GM18505 (cell line): ENCODE data around the gene ALPP.
"Not testable (repeated sequence)": the region's sequence is repeated elsewhere in the genome, so short reads cannot be mapped to it uniquely, and the experiment has no call there.

Experiments used
- ATAC-seq: cut with Tn5 transposase; IDR thresholded peaks from one replicate; pipeline ENCODE4 v1.9.1; 2021; ENCODE audit not compliant: unreplicated experiment
- POLR2A ChIP-seq: IDR thresholded peaks from 4 replicates; pipeline ENCODE4 v1.6.1; 2011; ENCODE audit warnings: borderline replicate concordance; ENCODE audit not compliant: insufficient read depth, insufficient read length; ENCODE audit errors: extremely low read depth

The ALPP gene

DNA sequence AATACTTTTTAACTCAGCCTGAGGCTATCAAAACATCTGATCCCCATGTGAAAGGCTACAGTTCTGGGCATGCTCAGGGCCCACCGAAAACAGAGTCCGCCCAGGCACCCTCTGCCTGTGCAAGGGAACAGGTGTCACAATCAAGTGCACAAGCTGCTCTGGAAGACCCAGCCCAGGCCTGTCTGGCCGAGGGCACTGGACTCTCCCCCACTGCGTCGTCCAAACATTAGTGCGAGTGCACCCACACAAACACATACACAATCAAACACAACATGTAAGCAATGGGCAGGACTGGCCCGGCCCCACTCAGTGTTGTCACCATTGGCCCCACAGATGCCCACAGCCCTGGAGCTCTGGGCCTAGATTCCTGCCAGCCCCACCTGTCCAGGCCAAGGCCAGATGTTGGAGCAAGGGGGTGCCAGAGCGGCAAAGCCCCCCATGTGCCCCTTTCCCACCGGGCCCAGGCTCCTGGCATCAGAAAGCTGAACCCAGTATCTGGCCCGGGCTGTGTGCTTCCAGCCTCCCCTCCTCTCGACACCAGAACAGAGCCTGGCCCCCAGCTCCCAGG, 27.5 kb downstream of the ALPP start:
- no peak for ATAC-seq
- no peak for TF ChIP-seq POLR2A

DNA sequence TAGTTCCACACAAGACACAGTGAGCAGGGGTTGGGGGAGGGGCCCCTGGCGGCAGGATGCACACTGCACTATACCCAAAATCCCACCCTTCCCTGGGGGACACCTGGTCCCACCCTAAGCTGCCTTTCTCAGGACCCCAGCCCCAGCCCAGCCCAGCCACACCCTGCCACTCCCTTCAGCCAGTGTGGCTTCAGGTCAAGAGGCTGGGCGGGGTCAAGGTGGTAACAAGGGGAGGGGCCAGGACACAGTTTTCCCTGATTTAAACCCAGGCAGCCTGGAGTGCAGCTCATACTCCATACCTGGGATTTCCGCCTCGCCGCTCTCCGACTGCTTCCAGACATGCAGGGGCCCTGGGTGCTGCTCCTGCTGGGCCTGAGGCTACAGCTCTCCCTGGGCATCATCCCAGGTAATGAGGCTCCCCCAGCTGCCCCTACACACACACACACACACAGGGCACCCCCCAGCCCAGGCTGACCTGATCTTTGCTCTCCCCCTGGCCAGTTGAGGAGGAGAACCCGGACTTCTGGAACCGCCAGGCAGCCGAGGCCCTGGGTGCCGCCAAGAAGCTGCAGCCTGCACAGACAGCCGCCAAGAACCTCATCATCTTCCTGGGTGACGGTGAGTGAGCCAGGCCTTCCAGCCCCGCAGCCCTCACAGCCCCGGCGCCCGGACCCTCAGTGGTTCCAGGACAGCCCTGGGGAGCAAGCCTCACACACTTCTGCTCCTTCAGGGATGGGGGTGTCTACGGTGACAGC, 28.2 kb downstream of the ALPP start, which contains the start of gene ALPG:
TSS of gene ALPG (plus strand) at position 289 of the 755 bp plus-strand sequence. CDS start at position 340, 51 bp downstream.
- no peak for ATAC-seq
- TF ChIP-seq POLR2A: no peak

DNA sequence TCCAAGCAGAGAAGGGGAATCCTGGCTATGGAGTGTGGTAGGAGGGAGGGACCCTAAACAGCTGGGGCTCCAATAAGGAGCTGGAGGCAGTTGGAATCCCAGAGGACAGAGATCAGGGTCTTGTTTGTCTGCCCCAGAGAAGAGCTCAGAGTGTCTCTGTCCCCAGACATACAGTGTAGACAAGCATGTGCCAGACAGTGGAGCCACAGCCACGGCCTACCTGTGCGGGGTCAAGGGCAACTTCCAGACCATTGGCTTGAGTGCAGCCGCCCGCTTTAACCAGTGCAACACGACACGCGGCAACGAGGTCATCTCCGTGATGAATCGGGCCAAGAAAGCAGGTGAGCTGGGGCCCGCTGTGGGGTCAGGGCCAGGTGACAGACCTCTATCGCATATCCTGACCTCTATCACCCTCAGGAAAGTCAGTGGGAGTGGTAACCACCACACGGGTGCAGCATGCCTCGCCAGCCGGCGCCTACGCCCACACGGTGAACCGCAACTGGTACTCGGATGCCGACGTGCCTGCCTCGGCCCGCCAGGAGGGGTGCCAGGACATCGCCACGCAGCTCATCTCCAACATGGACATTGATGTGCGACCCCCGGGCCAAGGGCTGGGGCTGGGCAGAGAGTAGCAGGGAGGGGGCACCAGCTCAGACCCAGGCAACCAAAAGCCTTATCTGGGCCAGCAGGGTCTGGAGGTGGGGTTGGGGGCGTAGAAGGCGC, 29.0 kb downstream of the ALPP start:
- not testable (repeated sequence) for ATAC-seq

DNA sequence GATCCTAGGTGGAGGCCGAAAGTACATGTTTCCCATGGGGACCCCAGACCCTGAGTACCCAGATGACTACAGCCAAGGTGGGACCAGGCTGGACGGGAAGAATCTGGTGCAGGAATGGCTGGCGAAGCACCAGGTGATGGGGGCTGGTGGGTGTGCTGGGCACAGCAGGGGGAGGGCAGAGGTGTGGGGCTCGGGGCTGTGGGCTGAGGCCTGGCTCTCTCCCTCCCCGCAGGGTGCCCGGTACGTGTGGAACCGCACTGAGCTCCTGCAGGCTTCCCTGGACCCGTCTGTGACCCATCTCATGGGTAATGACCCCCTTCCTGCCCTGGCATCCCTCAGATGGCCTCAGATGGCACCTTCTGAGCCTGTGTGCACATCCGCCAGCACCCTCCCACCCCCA, 29.7 kb downstream of the ALPP start:
- ATAC-seq: not testable (repeated sequence)

DNA sequence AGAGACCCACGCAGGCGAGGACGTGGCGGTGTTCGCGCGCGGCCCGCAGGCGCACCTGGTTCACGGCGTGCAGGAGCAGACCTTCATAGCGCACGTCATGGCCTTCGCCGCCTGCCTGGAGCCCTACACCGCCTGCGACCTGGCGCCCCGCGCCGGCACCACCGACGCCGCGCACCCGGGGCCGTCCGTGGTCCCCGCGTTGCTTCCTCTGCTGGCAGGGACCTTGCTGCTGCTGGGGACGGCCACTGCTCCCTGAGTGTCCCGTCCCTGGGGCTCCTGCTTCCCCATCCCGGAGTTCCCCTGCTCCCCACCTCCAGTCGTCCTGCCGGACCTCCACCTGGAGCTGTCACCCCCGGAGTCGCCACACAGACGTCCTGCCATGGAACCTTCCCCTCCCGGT, 31.1 kb downstream of the ALPP start:
- ATAC-seq: not testable (repeated sequence)

DNA sequence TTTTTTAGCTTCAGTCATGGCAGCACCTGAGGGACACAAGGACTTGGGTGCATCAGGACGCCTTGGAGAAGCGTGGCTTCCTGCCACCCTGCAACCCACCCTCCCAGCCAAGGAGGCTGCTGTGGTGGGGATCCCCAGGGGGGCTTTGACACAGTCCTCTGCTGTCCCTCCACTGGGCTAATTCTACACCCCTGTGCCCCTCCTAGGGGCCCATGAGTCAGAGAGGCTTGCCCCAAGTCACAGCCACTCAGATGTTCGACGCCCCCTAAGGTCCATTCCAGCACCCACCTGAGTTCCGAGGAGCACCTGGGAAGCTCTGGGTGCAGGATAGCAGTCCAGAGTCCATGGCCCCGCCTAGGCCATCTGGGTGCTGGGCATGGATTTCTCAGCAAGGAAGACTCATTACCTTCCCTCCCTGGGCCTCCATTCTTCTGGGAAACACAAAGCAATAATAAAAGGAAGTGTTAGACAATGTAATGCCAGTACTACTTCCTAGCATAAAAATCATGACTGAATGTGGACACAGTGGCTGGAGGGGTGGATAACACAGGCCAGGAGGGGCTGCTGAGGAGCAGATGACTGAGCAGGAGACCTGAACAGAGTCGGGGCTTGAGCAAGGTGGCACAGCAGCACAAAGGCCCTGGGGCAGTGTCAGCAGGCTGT, 31.8 kb downstream of the ALPP start:
- ATAC-seq: no peak
- TF ChIP-seq POLR2A: no peak

DNA sequence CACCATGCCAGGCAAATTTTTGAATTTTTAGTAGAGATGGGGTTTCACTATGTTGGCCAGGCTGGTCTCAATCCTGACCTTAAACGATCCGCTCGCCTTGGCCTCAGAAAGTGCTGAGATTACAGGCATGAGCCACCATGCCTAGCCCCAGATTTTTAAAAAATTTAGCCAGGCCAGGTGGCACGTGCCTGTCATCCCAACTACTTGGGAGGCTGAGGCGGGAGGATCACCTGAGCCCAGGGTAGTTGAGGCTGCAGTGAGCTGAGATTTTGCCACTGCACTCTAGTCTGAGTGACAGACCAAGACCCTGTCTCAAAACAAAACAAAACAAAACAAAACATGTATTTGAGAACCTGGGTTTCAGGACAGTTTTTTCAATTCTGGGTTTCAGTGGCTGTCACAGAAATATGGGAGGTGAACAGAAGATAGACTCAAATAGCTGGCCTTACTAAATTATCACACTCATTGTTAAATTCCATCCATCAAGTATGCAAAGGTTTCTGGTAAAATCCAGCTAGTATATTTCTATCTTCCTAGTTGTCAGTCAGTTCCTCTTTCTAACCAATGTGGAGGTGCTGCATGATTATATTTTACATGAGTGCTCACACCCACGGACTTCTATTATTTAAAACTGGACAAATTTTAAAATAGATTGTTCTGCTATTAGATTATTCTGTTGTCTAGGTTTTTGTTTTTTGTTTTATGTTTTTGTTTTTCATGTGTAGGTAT, 33.5 kb downstream of the ALPP start:
- no peak for ATAC-seq
- no peak for TF ChIP-seq POLR2A

DNA sequence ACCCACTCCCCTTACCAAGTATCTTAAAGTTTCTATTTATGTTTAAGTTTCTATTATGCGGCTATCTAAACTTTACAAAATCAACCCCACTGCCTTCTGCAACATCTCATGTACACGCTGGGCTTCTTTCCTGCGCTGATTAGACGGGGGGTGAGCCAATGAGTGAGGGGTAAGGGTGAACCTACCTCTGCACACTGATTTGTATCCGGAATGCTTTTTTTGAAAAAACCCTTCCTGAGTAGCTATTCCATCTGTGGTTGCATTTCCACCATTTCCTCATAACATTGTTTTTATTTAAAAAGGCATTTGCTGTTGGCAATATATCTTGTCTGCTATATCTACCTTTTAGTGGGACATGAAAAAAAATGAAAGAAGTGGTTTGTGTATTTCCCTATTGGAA, 34.4 kb downstream of the ALPP start:
- ATAC-seq: no peak

DNA sequence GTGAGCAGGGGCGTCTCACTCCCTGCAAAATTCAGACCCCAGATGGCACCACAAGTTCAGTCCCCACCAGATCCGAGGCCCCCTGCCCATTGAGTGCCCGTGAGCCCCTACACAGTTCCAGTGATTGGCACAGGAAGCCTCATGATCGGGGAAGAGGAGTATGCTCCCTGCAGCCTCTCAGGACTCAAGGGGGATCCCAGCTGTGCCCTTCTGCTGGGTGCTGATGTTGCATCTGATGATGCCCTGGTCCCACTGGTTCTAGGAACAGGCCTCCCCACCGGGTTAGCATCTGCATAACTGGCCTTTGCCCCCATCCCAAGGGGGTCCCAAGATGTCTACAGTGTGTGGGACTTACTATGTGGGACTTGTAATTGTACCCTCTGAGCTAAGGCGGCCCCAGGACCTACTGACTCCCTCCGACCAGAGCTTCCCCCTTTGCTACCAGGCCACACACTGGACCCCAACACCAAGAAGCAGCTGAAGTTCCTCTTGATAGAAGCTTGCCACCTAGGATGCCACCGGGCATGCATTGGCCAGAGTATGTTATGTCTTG, 36.7 kb downstream of the ALPP start:
- no peak for ATAC-seq
- TF ChIP-seq POLR2A: no peak

More for the DNA sequence above, 34.4 kb downstream of the ALPP start:
- no peak for TF ChIP-seq POLR2A

DNA sequence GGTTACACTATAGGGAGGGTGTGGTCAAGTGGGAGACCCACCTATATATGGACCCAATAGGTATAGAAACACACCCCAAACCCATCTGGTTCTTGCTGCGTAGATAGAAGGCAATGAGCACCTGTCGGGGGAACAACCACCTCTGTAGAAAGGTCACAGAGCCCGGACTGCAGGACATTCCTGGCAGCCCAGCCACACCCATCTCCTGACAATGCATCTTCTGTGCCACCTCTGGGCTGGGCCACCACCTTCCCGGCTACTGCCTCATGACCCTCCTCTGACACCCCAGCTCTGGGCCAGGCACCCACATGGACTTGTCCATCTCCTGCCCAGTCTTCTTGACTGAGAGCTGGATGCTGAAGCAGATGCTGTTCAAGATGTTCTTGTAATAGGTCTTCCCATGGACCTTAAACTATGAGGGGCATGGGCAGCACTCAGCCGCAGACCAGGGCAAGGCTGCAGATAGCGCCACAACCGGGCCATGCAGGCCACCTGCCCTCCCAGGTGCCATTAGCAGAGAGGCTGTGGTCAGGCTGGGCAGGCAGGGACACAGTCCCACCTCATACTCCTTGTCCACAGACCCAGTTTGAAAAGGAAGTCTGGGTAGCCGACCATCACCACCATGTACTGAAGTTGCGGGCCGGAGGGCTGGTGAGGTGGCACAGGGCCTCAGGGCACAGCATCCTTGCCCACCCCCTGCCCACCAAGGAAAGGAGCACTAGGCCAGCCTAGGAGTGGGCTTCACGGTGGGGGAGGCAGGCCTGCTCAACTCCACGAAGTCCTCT, 37.4 kb downstream of the ALPP start:
- ATAC-seq: no peak
- TF ChIP-seq POLR2A: no peak

DNA sequence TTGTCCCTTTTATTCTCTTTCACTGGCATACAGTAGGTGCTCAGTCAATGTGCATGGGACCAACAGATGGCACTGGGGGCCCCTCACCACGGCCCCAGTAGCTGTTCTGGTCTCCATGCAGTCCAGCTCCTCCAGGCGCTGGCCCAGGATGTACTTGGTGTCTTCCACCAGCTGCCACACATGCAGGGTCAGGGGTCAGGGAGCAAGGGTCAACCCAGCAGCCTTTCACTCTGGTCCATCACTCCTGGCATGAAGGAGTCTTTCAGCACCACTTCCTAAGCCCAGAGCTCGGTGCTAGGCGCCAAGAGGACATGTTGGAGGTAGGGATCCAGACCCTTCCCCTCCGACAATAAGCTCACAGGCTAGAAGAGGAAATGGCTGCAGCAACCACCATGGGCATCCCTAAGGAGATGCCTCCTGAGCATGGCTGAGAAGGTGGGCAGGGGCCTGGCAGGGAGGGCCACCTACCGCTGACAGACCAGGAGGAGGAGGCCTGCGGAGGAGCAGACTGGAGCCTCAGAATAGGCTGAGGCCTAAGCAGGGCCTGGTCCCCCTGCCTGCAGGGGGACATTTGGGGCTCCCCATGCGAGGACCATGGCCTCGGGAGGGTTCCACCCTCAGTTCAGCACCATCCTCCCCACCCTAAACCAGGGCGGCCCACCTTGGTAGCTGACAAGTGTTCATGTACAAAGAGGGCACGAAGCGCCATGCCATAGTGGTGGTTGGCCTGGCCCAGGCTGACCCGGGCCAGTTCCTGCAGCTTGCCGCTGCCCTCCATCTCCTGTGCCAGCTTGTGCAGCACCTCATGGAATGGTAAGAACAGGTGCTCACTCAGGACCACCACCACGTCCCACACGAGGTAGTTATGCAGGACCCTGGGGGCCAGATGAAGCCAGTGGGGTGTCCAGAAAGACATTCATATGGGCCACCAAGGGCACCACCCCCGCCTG, 38.2 kb downstream of the ALPP start:
- no peak for ATAC-seq
- no peak for TF ChIP-seq POLR2A
